B cell (primary cell): ENCODE measurements around the gene SLC7A5. TPM values are rescaled to one million over a fixed set of nuclear protein-coding genes. Genes with fewer than 3 reads are reported as not detected.
"Not testable (repeated sequence)": the region's sequence is repeated elsewhere in the genome, so short reads cannot be mapped to it uniquely, and the experiment has no call there.

Experiments
- ATAC-seq: fragments of 200-7000 bp; cut with Tn5 transposase; one replicate; pipeline ENCODE4 v1.10.0; 2021; ENCODE audit warnings: low read depth, mild to moderate bottlenecking, moderate number of reproducible peaks, moderate library complexity
- CTCF ChIA-PET: fragments of 350-600 bp; sonication (Branson Sonifier 250); formaldehyde crosslinking; loops from one replicate; lab custom pipeline; 2021; ENCODE audit warnings: antibody characterized with exemption, inconsistent platforms; lab: Charles Lee
- POLR2A ChIA-PET: fragments of 350-600 bp; sonication (Branson Sonifier 250); formaldehyde crosslinking; loops from one replicate; lab custom pipeline; 2021; ENCODE audit warnings: antibody characterized with exemption; lab: Charles Lee
- DNase-seq: peaks from one replicate; pipeline ENCODE4 v3.0.0; 2013
- H2AFZ ChIP-seq: 2 replicates; pipeline ENCODE4 v1.6.1; 2012; ENCODE audit warnings: mild to moderate bottlenecking, low read depth, low read length; ENCODE audit not compliant: insufficient read depth, poor library complexity, severe bottlenecking
- H3K27ac ChIP-seq, 2 donors: 1 replicate in 1 of 2; 2 replicates in 1 of 2; pipeline ENCODE4 v1.5.1; 2012 to 2013; ENCODE audit warnings: low read length in 2 of 2, mild to moderate bottlenecking in 2 of 2, moderate library complexity in 1 of 2
- H3K27me3 ChIP-seq, 4 experiments: fragments of 200-600 bp in 1 of 4; sonication (generic) in 1 of 4; replicated peaks in 1 of 4; 1 replicate in 2 of 4; 2 replicates in 2 of 4; pipeline versions ENCODE4 v1.6.1 to v1.7.0; 2013 to 2016; ENCODE audit warnings: low read length in 3 of 4, mild to moderate bottlenecking in 2 of 4, mixed read lengths in 1 of 4, moderate library complexity in 1 of 4; ENCODE audit not compliant: insufficient read depth in 4 of 4, control insufficient read depth in 3 of 4; ENCODE audit errors: control extremely low read depth in 1 of 4
- H3K36me3 ChIP-seq, 2 experiments: replicated peaks in 1 of 2; 1 replicate in 1 of 2; 2 replicates in 1 of 2; pipeline versions ENCODE4 v1.6.1 to v1.7.1; 2013; ENCODE audit warnings: low read length in 1 of 2; ENCODE audit not compliant: insufficient read depth in 2 of 2, control insufficient read depth in 1 of 2; ENCODE audit errors: control extremely low read depth in 1 of 2, extremely low read depth in 1 of 2
- H3K4me1 ChIP-seq, 2 donors: fragments of 200-600 bp in 1 of 2; sonication (generic) in 1 of 2; 1 replicate in 1 of 2; 2 replicates in 1 of 2; pipeline versions ENCODE4 v1.5.1 to v1.6.1; 2013 to 2017; ENCODE audit warnings: low read length in 2 of 2; ENCODE audit not compliant: control insufficient read depth in 2 of 2, insufficient read depth in 2 of 2
- H3K4me2 ChIP-seq: replicated peaks from 2 replicates; pipeline ENCODE3; 2012; ENCODE audit warnings: mild to moderate bottlenecking, low read depth, low read length; ENCODE audit not compliant: poor library complexity, severe bottlenecking
- H3K4me3 ChIP-seq, 5 experiments: fragments of 200-600 bp in 1 of 5; sonication (generic) in 1 of 5; 1 replicate in 3 of 5; 2 replicates in 2 of 5; pipeline versions ENCODE4 v1.5.1 to v1.7.0; 2011 to 2016; ENCODE audit warnings: low read length in 4 of 5, mild to moderate bottlenecking in 4 of 5, low read depth in 2 of 5, control low read depth in 1 of 5, moderate library complexity in 1 of 5; ENCODE audit not compliant: insufficient read depth in 1 of 5; ENCODE audit errors: control extremely low read depth in 1 of 5, extremely low read depth in 1 of 5
- H3K79me2 ChIP-seq: fragments of 200-600 bp; sonication (generic); one replicate; pipeline ENCODE4 v1.6.0; 2016; ENCODE audit warnings: low read length; ENCODE audit not compliant: control insufficient read depth, insufficient read depth
- H3K9ac ChIP-seq: fragments of 200-600 bp; sonication (generic); 2 replicates; pipeline ENCODE4 v1.6.1; 2017; ENCODE audit warnings: mild to moderate bottlenecking, low read length, moderate library complexity
- H3K9me3 ChIP-seq, 3 donors: one replicate each; pipeline versions ENCODE4 v1.6.1 to v1.7.1; 2013; ENCODE audit warnings: low read length in 2 of 3; ENCODE audit not compliant: control insufficient read depth in 2 of 3, insufficient read depth in 1 of 3; ENCODE audit errors: control extremely low read depth in 1 of 3
- H4K20me1 ChIP-seq: 2 replicates; pipeline ENCODE4 v1.6.0; 2012; ENCODE audit warnings: mild to moderate bottlenecking, low read length; ENCODE audit not compliant: insufficient read depth, control insufficient read depth, poor library complexity, severe bottlenecking
- H3K27ac Mint-ChIP-seq: one replicate; pipeline ENCODE4 v1.8.0; 2021; ENCODE audit warnings: mixed read lengths
- H3K27me3 Mint-ChIP-seq: one replicate; pipeline ENCODE4 v1.8.0; 2021; ENCODE audit warnings: mixed read lengths
- H3K4me1 Mint-ChIP-seq: one replicate; pipeline ENCODE4 v1.8.0; 2021; ENCODE audit warnings: mixed read lengths
- H3K4me3 Mint-ChIP-seq: one replicate; pipeline ENCODE4 v1.8.0; 2021; ENCODE audit warnings: mixed read lengths
- H3K9me3 Mint-ChIP-seq: one replicate; pipeline ENCODE4 v1.8.0; 2022; ENCODE audit warnings: mixed read lengths; ENCODE audit not compliant: insufficient read depth
- EZH2 ChIP-seq: IDR thresholded peaks from 2 replicates; pipeline ENCODE4 v1.6.1; 2012; ENCODE audit warnings: borderline replicate concordance, low read depth, mild to moderate bottlenecking, moderate library complexity, low read length; ENCODE audit not compliant: insufficient read depth, poor library complexity, severe bottlenecking
- WGBS: methylation state at CpG from one replicate; pipeline ENCODE4 v1.1.5; 2013; ENCODE audit warnings: missing lambda C conversion rate; ENCODE audit not compliant: insufficient coverage; 5-methylcytosine and 5-hydroxymethylcytosine counted together
- intact Hi-C: fragments of 100-400 bp; cut with micrococcal nuclease; formaldehyde crosslinking; loops from one replicate; pipeline ENCODE4 v1.10.0; 2022
- polyA plus RNA-seq: library from polyadenylated mRNA; depleted of rRNA; stranded (reverse); fragments of >200 nt; gene quantifications from 2 replicates; pipeline ENCODE4 v1.2.3, GENCODE V29; 2012
- total RNA-seq, 2 donors: library from RNA; stranded (reverse); fragments of 120-200 nt in 1 of 2; gene quantifications; 1 replicate in 1 of 2; 2 replicates in 1 of 2; pipeline versions ENCODE4 v1.2.3 to v1.2.4, GENCODE V29; 2013 to 2022
- TF ChIP-seq, protein P1 (sequence below): fragments of 200-600 bp; IDR thresholded peaks from one replicate; pipeline ENCODE4 v1.8.0; 2022; ENCODE audit warnings: antibody characterized with exemption, mild to moderate bottlenecking

Gene SLC7A5
- total and polyA plus RNA-seq, 2 donors (not counting 1 experiment from before 2014, with no cell fraction given): 2.5 to 20.9 TPM

DNA sequence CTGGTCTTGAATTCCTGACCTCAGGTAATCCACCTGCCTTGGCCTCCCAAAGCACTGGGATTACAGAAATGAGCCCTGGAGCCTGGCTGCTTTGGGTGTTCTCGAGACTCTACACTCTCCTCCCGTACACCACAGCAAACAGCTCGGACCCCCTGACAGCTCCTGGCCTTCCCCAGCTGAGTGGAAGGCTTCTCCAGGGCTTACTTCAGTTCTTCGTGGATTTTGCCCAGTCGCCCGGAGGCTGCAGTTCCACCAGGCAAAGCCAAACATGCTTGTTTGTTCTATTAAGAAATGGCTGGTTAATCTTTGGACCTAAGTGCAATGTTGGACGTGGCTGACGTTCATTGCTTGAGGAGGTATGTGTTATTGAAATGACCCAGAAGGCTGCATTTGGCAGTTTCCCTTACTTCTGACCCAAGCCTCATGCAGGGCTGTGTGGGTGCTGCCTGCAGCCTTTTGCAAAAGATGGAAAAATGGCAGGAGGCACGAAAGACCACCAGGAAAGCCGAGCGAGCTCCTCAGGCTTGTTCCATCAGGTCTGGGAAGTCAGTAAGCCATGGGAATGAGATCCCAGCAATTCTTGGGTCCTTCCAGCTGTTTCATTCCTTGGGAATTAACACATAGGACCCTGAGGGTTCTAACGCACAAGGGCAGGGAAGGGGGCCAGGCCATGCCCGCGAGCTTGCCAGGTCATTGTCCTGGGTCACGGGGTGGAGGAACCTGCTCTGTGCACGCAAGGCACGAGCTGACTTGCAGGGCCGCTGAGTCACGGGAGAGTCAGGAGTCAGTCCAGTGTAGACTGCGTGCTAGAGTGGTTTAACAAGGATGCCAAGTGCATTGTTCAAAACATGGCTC lies 79.6 kb downstream of the SLC7A5 start:
- Histone ChIP-seq H3K4me1 (no peaks in the 10 kb centered on the region), H3K4me2 (no peak overlapping the region), H3K9me3 (no peaks in the 10 kb centered on the region), H3K9ac (no peak overlapping the region), H2AFZ (no peak overlapping the region), H3K36me3 (no peaks in the 10 kb centered on the region), H3K4me3 (no peak overlapping the region), H3K27ac (no peak overlapping the region), H3K79me2 (no peaks in the 10 kb centered on the region), H4K20me1 (no peaks in the 10 kb centered on the region), H3K27me3 (no peaks in the 10 kb centered on the region)
- H3K27me3 Mint-ChIP-seq: no peaks in the 10 kb centered on the region
- H3K9me3 Mint-ChIP-seq: no peaks in the 10 kb centered on the region
- H3K4me1 Mint-ChIP-seq: no peaks in the 10 kb centered on the region
- H3K27ac Mint-ChIP-seq: no peak overlapping the region
- ChIA-PET POLR2A (no interaction called here), CTCF (interaction anchor here (4.1 kb wide), 1 partner anchor 9 kb away, joined by 23 read pairs; no protein-coding TSS in a partner anchor)
- no peak overlapping the region for H3K4me3 Mint-ChIP-seq
- 97% methylated on average over 19 of the region's 20 CpGs for WGBS
- intact Hi-C loops: no loop called here
- ATAC-seq: no peak
- no peak for DNase-seq
- TF ChIP-seq, protein P1, sequence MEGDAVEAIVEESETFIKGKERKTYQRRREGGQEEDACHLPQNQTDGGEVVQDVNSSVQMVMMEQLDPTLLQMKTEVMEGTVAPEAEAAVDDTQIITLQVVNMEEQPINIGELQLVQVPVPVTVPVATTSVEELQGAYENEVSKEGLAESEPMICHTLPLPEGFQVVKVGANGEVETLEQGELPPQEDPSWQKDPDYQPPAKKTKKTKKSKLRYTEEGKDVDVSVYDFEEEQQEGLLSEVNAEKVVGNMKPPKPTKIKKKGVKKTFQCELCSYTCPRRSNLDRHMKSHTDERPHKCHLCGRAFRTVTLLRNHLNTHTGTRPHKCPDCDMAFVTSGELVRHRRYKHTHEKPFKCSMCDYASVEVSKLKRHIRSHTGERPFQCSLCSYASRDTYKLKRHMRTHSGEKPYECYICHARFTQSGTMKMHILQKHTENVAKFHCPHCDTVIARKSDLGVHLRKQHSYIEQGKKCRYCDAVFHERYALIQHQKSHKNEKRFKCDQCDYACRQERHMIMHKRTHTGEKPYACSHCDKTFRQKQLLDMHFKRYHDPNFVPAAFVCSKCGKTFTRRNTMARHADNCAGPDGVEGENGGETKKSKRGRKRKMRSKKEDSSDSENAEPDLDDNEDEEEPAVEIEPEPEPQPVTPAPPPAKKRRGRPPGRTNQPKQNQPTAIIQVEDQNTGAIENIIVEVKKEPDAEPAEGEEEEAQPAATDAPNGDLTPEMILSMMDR: no peak
- TF ChIP-seq EZH2: no peak

DNA sequence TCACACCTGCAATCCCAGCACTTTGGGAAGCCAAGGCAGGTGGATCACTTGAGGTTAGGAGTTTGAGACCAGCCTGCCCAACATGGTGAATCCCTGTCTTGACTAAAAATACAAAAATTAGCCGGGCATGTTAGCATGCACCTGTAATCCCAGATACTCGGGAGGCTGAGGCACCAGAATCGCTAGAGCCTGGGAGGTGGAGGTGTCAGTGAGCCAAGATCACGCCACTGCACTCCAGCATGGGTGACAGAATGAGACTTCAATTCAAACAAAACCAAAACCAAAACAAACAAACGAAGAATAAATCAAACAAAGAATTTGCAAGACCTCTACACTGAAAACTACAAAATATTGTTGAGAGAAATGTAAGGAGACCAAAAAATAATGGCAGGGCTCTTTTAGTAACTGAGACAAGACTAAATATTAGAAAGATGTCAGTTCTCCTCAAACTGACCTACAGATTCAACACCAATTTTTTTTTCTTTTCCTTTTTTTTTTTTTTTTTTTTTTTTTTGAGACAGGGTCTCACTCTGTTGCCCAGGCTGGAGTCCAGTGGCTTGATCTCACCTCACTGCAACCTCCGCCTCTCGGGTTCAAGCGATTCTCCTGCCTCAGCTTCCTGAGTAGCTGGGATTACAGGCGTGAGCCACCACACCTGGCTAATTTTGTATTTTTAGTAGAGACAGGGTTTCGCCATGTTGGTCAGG lies 80.4 kb downstream of the SLC7A5 start:
- H3K27ac Mint-ChIP-seq, H3K4me3 Mint-ChIP-seq, H3K4me1 Mint-ChIP-seq, H3K27me3 ChIP-seq, H3K9me3 ChIP-seq, DNase-seq, POLR2A ChIA-PET, H4K20me1 ChIP-seq, H3K36me3 ChIP-seq, H2AFZ ChIP-seq, H3K4me3 ChIP-seq, H3K27ac ChIP-seq, H3K9ac ChIP-seq, H3K9me3 Mint-ChIP-seq, ATAC-seq, H3K27me3 Mint-ChIP-seq, H3K79me2 ChIP-seq, intact Hi-C loops, H3K4me2 ChIP-seq, H3K4me1 ChIP-seq: not testable (repeated sequence)
- CTCF ChIA-PET: interaction anchor here (1.0 to 4.1 kb wide), 2 partner anchors 9 to 83 kb away, joined by 4 to 23 read pairs; no protein-coding TSS in a partner anchor
- 94% methylated on average over 3 of the region's 10 CpGs for WGBS

DNA sequence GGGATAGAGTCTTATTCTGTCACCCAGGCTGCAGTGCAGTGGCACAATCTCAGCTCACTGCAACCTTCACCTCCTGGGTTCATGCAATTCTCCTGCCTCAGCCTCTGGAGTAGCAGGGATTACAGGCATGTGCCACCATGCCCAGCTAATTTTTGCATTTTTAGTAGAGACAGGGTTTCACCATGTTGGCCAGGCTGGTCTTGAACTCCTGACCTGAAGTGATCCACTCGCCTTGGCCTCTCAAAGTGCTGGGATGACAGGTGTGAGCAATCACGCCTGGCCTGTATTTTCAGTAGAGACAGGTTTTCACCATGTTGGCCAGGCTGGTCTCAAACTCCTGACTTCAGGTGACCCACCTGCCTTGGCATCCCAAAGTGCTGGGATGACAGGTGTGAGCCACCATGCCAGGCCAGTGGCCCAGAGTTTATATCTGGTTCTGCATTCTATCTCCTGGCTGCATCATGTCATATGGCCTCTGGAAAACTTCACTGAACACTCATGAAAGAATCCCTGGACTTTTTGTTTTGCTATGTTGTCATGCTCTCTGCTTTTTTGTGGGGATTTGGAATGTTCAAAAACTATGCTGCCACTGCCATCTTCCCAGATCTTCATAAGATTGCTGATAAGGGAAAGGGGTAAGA lies 81.7 kb downstream of the SLC7A5 start:
- H3K27ac ChIP-seq, POLR2A ChIA-PET, ATAC-seq, H3K4me1 ChIP-seq, H3K9ac ChIP-seq, H3K79me2 ChIP-seq, H3K36me3 ChIP-seq, H2AFZ ChIP-seq, H3K27me3 Mint-ChIP-seq, H3K4me3 ChIP-seq, H3K27me3 ChIP-seq, H4K20me1 ChIP-seq, H3K27ac Mint-ChIP-seq, H3K9me3 ChIP-seq, DNase-seq, H3K4me2 ChIP-seq, intact Hi-C loops, H3K4me1 Mint-ChIP-seq, H3K4me3 Mint-ChIP-seq, H3K9me3 Mint-ChIP-seq: not testable (repeated sequence)
- CTCF ChIA-PET: interaction anchor here (4.1 kb wide), 1 partner anchor 7 kb away, joined by 23 read pairs; no protein-coding TSS in a partner anchor
- 92% methylated on average over 2 of the region's 2 CpGs for WGBS
